ENCODE measurements around the gene RFESD.

GRCh38 chr5:95699337-95699736 lies 52.8 kb downstream of the RFESD start:
- TF ChIP-seq CTCF (IDR thresholded peaks at IDR 0.05) (no peak), POLR2A (IDR thresholded peaks at IDR 0.05) (no peak)
